Transverse colon (tissue), 4 donors: ENCODE measurements around the gene GPSM3.

Source experiments
- CTCF ChIP-seq, 5 experiments: fragments of 200-600 bp in 3 of 5; fragments of 450-650 bp in 2 of 5; sonication (generic) in 3 of 5; IDR thresholded peaks; 1 replicate in 2 of 5; 2 replicates in 3 of 5; pipeline ENCODE4 v1.5.1; 2016 to 2017; ENCODE audit warnings: antibody characterized with exemption in 5 of 5, inconsistent platforms in 3 of 5, mild to moderate bottlenecking in 2 of 5, moderate library complexity in 1 of 5
- EP300 ChIP-seq: sonication (generic); formaldehyde crosslinking; IDR thresholded peaks from one replicate; pipeline ENCODE4 v1.6.1; 2017; ENCODE audit warnings: antibody characterized with exemption, low read depth
- POLR2A ChIP-seq: fragments of 450-650 bp; IDR thresholded peaks from one replicate; pipeline ENCODE4 v1.6.1; 2016; ENCODE audit warnings: antibody characterized with exemption, mild to moderate bottlenecking, moderate library complexity
- POLR2AphosphoS5 ChIP-seq, 3 donors: sonication (generic); formaldehyde crosslinking; IDR thresholded peaks; one replicate each; pipeline ENCODE4 v1.6.1; 2016; ENCODE audit warnings: antibody characterized with exemption in 3 of 3

DNA sequence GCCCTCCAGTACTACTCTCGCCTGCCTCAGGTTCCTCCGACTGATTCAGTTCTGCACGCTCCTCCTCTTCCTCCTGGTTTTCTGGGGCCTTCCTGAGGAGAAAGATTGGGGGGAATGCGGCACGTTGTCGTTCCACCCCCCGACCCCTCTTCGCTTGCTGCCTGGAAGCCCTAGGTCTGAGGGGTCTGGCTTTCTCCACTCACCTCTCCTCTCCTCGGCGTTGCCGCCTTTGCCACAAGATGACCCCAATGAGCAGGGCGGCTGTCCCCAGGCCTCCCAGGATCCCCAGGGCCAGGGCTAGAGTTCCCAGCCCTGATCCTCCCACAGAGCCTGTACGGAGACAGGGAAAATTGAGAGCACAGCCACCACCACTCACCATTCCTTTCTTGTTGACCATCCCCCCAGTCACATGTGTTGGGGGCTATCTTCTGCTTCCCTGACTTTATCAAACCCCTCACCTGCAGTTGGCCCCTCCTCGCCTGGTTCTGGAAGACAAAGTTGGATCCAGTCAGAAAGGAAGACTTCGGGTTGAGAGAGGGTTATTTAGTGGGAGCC lies 11.2 kb downstream of the GPSM3 start:
- no peak for TF ChIP-seq POLR2AphosphoS5 (IDR thresholded peaks at IDR 0.05)
- no peak for TF ChIP-seq EP300
- no peak for TF ChIP-seq CTCF (IDR thresholded peaks at IDR 0.05)
- no peak for TF ChIP-seq POLR2A
